Adrenal gland (tissue), 12 donors: ENCODE data around the gene TMEM132D. TPM values are rescaled to one million over a fixed set of nuclear protein-coding genes. Genes with fewer than 3 reads are reported as not detected.

Experiments
- DNase-seq, 7 donors: peaks; one replicate each; pipeline ENCODE4 v3.0.0-alpha.2; 2019 to 2020
- H3K27ac ChIP-seq, 5 donors: fragments of 200-600 bp; sonication (generic) in 4 of 5; 1 replicate in 3 of 5; 2 replicates in 2 of 5; pipeline versions ENCODE4 v1.5.1 to v1.8.0; 2016 to 2020; ENCODE audit warnings: mild to moderate bottlenecking in 1 of 5
- H3K27me3 ChIP-seq: fragments of 200-600 bp; 2 replicates; pipeline ENCODE4 v1.8.0; 2021
- H3K36me3 ChIP-seq, 2 donors: fragments of 200-600 bp; replicated peaks in 1 of 2; 1 replicate in 1 of 2; 2 replicates in 1 of 2; pipeline versions ENCODE4 v1.5.1 to v1.8.0; 2018 to 2022
- H3K4me1 ChIP-seq, 2 donors: fragments of 200-600 bp; replicated peaks in 1 of 2; 1 replicate in 1 of 2; 2 replicates in 1 of 2; pipeline versions ENCODE4 v1.5.1 to v1.8.0; 2018 to 2021
- H3K4me3 ChIP-seq, 4 donors: fragments of 200-600 bp; sonication (generic) in 3 of 4; one replicate each; pipeline ENCODE4 v1.5.1; 2016 to 2018
- H3K9me3 ChIP-seq, 3 donors: fragments of 200-600 bp; sonication (generic) in 1 of 3; replicated peaks in 1 of 3; 1 replicate in 2 of 3; 2 replicates in 1 of 3; pipeline versions ENCODE4 v1.5.1 to v1.8.0; 2016 to 2021
- POLR2A ChIP-seq, 2 donors: fragments of 450-650 bp; IDR thresholded peaks; one replicate each; pipeline ENCODE4 v1.6.1; 2017; ENCODE audit warnings: antibody characterized with exemption in 2 of 2, mild to moderate bottlenecking in 2 of 2, moderate library complexity in 1 of 2
- WGBS, 4 donors: extraction: QIAGEN DNeasy Blood & Tissue Kit in 2 of 4; methylation state at CpG; one replicate each; pipeline versions ENCODE4 v1.1.5 to v1.1.7; 2013 to 2017; 5-methylcytosine and 5-hydroxymethylcytosine counted together
- intact Hi-C, 2 donors: fragments of 100-400 bp; cut with DNase I; formaldehyde crosslinking; loops; one replicate each; pipeline versions ENCODE4 v1.14.1 to v1.15.0; 2022 to 2023
- polyA plus RNA-seq, 3 donors: library from polyadenylated mRNA; stranded (reverse); fragments of 200-250 nt in 2 of 3; fragments of 350-450 nt in 1 of 3; fragmentation: Illumina TruSeq in 1 of 3; extraction: RNeasy Lipid Tissue Mini Kit (QIAGEN cat#74804) in 1 of 3; gene quantifications; one replicate each; pipeline ENCODE4 v1.2.3, GENCODE V29; 2013 to 2014
- total RNA-seq, 9 donors: library from RNA; depleted of rRNA in 4 of 9; stranded (reverse); fragments of >200 nt in 4 of 9; fragments of 120-200 nt in 1 of 9; fragmentation: NEBNext Ultra II Directional in 1 of 9; extraction: Animal tissue kit (Norgen Biotek cat#: 25700) in 1 of 9; gene quantifications; one replicate each; pipeline versions ENCODE4 v1.1.0 to v1.2.4, GENCODE V29; 2013 to 2023
- TF ChIP-seq, protein P1 (sequence below), 6 experiments: fragments of 450-650 bp in 4 of 6; fragments of 200-600 bp in 2 of 6; sonication (generic) in 1 of 6; IDR thresholded peaks; 1 replicate in 5 of 6; 2 replicates in 1 of 6; pipeline versions ENCODE4 v1.5.1 to v1.8.0; 2016 to 2021; ENCODE audit warnings: antibody characterized with exemption in 6 of 6, mild to moderate bottlenecking in 2 of 6, moderate library complexity in 1 of 6
- donor health status: healthy with polysubstance abuse.
- donor health status: Bipolar disorder and iron deficiency.
- donor health status: DM: yes; HTN: yes; CAD: no.
- donor health status: DM: no; HTN: no; CAD: no.
- donor health status: DM: no; HTN: no; CAD: no.
- donor health status: DM: yes; HTN: yes; CAD: no.

The TMEM132D gene
- total and polyA plus RNA-seq, 12 donors, result 0.03 to 0.83 (median 0.35) TPM; not detected in 8

DNA sequence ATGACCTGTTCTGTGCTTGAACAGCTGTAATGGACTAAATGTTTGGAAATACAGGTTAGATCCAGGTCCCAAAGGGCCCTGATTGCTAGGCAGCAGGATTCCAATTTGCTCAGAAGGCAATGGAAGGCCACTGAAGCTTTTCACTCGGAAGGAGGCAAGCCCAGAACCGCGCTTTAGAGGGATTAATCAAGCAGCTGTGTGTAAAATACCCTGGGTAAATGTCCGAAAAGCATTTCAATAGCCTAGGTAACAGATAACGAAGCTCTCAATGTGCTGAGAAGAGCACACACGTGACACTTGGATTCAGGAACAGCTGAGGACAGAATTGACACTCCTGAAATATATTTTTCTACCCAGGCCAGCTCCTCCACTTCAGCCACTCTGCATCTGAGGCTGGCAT is 436.1 kb downstream of the TMEM132D start:
- Histone ChIP-seq H3K36me3 (no peaks in the 10 kb centered on the region), H3K27me3 (no peaks in the 10 kb centered on the region), H3K4me1 (no peaks in the 10 kb centered on the region), H3K4me3 (no peak overlapping the region), H3K27ac (no peak overlapping the region), H3K9me3 (no peaks in the 10 kb centered on the region)
- intact Hi-C loops, result no loop called here
- 71 to 90% (median 76%) methylated on average over 6 of the region's 6 CpGs for WGBS, 4 donors
- DNase-seq, result no peak
- TF ChIP-seq POLR2A (IDR thresholded peaks at IDR 0.05), result no peak
- TF ChIP-seq, protein P1, sequence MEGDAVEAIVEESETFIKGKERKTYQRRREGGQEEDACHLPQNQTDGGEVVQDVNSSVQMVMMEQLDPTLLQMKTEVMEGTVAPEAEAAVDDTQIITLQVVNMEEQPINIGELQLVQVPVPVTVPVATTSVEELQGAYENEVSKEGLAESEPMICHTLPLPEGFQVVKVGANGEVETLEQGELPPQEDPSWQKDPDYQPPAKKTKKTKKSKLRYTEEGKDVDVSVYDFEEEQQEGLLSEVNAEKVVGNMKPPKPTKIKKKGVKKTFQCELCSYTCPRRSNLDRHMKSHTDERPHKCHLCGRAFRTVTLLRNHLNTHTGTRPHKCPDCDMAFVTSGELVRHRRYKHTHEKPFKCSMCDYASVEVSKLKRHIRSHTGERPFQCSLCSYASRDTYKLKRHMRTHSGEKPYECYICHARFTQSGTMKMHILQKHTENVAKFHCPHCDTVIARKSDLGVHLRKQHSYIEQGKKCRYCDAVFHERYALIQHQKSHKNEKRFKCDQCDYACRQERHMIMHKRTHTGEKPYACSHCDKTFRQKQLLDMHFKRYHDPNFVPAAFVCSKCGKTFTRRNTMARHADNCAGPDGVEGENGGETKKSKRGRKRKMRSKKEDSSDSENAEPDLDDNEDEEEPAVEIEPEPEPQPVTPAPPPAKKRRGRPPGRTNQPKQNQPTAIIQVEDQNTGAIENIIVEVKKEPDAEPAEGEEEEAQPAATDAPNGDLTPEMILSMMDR (IDR thresholded peaks at IDR 0.05), result no peak

DNA sequence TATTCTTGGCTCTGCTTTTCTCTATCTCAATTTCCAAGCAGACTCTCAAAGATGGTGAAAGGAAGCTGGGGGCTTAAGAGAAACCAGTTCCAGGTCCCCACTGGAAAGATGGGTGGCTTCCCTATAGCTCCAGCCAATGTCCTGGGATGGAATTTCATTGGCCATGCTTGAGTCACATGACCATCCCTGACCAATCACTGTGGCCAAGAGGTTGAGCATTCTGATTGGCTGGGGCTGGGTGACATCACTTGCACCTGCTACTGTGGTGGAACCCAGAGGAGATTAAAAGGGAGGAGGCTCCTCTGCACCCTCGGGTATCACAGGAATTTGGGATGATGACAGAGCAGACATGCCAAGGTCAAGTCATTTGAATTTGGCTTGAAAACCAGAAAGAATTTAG is 436.5 kb downstream of the TMEM132D start:
- H3K36me3 ChIP-seq, result no peaks in the 10 kb centered on the region
- 25 to 49% (median 41%) methylated on average over 1 of the region's 1 CpG for WGBS, 4 donors
- H3K4me1 ChIP-seq, result no peaks in the 10 kb centered on the region
- H3K27me3 ChIP-seq, result no peaks in the 10 kb centered on the region
- no peak for TF ChIP-seq POLR2A (IDR thresholded peaks at IDR 0.05)
- TF ChIP-seq, protein P1 (IDR thresholded peaks at IDR 0.05), result no peak
- no peak for DNase-seq
- H3K4me3 ChIP-seq, result no peak overlapping the region
- H3K27ac ChIP-seq, result no peak overlapping the region
- intact Hi-C loops, result no loop called here
- H3K9me3 ChIP-seq, result no peaks in the 10 kb centered on the region

DNA sequence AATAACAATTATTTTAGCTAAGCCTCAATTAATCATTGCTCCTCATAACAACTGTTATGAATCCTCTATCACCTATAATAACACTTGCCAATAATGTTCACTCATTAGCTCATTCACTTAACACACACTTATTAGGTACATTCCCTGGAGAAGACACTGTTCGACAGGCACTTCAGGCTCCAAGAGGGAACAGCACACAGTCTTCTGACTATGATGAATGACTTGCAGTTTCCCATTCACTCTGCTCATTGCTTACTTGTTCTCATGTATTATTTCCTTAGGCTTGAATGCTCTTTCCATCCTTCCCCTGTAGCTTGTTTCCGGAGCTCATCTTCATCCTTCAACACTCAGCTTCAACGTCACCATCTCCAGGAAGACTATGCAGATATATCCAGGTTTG is 437.3 kb downstream of the TMEM132D start:
- no peak for DNase-seq
- Histone ChIP-seq H3K4me3 (no peak overlapping the region), H3K27me3 (no peaks in the 10 kb centered on the region), H3K36me3 (no peaks in the 10 kb centered on the region), H3K27ac (no peak overlapping the region), H3K9me3 (no peaks in the 10 kb centered on the region), H3K4me1 (no peaks in the 10 kb centered on the region)
- WGBS, 4 donors, result 67 to 82% (median 68%) methylated on average over 3 of the region's 3 CpGs
- intact Hi-C loops, result no loop called here
- TF ChIP-seq, protein P1 (IDR thresholded peaks at IDR 0.05), result no peak
- TF ChIP-seq POLR2A (IDR thresholded peaks at IDR 0.05), result no peak

DNA sequence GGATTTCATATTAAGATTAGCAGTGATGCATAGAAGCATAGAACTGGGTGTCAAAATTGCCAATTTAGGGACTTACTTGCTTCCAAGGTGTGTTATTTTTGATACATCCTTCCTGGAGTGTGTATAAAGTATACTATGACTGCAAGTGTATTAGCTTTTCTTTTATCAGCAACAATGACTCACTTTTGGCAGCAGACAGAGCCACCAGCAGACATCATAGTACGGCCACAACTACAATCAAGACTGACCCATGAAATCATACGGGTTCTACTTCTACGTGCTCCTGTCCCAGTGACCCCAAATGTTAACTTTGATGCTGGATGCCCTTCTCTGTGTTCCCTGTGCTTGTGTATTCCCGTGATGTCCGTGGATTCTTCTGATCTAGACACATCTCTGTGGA is 443.9 kb downstream of the TMEM132D start:
- WGBS, 4 donors, result 65 to 70% (median 66%) methylated on average over 5 of the region's 5 CpGs
- TF ChIP-seq, protein P1 (IDR thresholded peaks at IDR 0.05), result no peak
- no peak for TF ChIP-seq POLR2A (IDR thresholded peaks at IDR 0.05)
- Histone ChIP-seq H3K4me3 (no peak overlapping the region), H3K36me3 (no peaks in the 10 kb centered on the region), H3K4me1 (no peaks in the 10 kb centered on the region), H3K27me3 (no peaks in the 10 kb centered on the region), H3K9me3 (no peaks in the 10 kb centered on the region), H3K27ac (no peak overlapping the region)
- no peak for DNase-seq
- intact Hi-C loops, result no loop called here
